GM12892 (cell line): ENCODE results near the gene ARHGAP10.

Source experiments
- POLR2A ChIP-seq: IDR thresholded peaks from 2 replicates; pipeline ENCODE4 v1.6.1; 2011; ENCODE audit warnings: low read depth, low read length, control low read depth
- TAF1 ChIP-seq: IDR thresholded peaks from 2 replicates; pipeline ENCODE4 v1.6.1; 2011; ENCODE audit warnings: low read depth, mild to moderate bottlenecking, control low read depth, low read length, borderline replicate concordance

GRCh38 chr4:147740176-147740575 is 8.3 kb downstream of the ARHGAP10 start:
- no peak for TF ChIP-seq POLR2A
- TF ChIP-seq TAF1 = no peak
